C1 segment of cervical spinal cord (tissue), 14 donors: Measurements from ENCODE around the gene CRKL.
"Not testable (repeated sequence)": the region's sequence is repeated elsewhere in the genome, so short reads cannot be mapped to it uniquely, and the experiment has no call there.

Source experiments
- DNase-seq, 14 donors: peaks; one replicate each; lab custom pipeline; 2025; lab: John Stamatoyannopoulos, UW

Gene CRKL

DNA sequence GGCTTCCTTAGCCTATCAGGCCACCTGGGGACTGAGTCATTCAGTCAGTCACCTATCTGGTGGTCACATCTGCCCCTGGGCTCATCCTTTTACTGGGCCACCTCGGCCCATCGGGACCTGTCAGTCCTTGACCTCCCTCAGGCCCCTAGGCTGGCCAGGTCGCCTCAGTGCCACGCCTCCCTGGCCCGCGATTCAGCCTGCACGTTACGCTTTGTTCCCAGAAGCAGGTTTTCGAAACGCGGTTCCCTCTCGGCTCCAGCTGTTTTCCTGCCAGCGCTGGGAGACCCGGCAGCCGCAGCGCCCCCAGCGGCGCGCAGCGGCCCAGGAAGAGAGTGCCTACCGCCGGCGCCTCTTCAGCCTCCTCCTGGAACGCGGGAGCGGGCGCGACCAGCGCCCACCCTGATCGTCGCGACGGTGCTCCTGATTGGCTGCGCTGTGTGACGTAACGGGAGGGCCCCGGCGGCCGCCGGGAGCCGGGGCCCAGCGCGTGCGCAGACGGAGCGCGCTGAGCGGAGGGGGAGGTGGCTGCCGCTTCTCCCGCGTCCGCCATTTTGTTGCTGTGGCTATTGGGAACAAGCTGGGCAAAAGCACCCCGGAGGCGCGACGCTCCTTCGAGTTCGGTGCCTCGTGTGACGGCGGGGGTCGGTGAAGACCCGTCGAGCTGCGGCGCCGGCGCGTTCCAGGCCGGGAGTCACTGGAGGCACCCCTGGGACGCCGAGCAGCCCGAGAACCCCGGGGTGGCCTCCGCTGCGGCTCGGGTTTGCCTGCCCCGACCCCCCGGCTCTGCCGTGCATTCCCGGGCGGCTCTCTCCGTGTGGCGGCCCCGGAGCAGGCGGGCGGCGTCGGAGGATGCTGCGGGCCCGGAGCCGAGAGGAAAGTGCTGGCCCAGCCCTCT, at the start of gene CRKL:
Gene CRKL, plus strand, starts transcription at position 492 of the 895 bp plus-strand sequence. CDS start 528 bp downstream, outside the sequence.
- DNase-seq = peak; percentile 44 to 96 (median 93)

DNA sequence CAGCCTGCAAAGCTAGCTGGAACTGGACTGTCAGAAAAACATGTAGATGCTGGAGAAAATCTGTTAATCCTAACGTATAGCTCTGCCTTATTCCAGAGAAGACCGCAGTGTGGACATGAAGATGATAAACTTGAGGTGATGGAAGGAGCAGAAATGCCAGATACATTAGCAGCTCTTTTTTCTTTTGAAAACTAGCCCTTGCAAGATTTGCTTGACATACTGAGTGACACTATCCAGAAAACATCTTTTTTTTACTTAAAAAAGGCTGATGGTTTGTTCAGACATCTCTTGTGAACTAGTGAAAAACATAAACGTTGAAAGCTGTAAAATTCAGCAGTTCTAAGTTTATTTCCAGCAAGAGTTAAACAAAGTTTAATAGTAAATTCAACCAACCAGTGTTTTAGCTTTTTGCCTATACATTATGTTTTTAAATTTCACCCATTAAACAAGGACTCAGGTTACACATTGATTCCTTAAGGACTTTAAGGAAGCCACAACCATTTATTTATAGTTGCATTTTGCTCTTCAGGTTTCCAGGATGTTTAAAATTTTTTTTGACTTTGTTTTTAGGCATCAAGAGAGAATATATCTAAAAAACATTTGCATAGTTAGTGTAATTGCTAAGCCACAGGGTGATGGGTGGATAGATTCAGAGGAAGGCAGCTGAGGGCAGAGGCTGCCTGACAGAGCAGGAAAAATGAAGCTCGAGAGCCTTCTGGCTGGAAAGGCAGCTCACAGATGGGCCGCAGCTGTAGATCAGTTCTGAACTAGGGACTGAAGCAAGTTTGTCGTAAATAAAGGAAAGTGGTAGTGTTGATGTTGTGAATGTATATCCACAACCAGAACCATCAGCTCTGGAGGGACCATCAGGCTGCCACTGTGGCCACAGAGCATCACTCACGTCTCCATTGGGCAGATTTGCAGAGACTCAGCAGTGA, 48.9 kb upstream of the CRKL start:
- no peak for DNase-seq

- DNase-seq = no peak
These were observed 48.0 kb upstream of the CRKL start for GRCh38 chr22:20869234-20869633.

- no peak for DNase-seq
These were observed 44.0 kb upstream of the CRKL start for GRCh38 chr22:20873214-20873613.

DNA sequence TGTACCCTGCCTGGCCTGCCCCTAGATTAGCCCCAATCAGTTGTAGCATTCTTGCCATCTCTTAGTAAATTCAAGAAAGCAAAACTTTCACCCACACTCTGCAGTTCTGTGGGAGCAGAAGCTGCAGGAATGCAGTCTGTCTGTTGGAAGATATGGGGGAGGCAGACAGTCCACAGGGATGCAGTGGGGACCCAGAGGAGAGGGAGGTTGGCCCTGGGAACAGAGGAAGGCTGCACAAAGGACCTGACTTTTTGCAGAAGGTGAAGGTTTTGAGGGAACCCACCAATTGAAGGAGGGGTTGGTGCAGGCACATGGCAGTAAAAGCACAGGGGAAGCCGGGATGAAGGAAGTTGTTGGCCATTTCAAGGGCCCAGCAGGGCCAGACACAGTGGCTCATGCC, 41.9 kb upstream of the CRKL start:
- no peak for DNase-seq

DNA sequence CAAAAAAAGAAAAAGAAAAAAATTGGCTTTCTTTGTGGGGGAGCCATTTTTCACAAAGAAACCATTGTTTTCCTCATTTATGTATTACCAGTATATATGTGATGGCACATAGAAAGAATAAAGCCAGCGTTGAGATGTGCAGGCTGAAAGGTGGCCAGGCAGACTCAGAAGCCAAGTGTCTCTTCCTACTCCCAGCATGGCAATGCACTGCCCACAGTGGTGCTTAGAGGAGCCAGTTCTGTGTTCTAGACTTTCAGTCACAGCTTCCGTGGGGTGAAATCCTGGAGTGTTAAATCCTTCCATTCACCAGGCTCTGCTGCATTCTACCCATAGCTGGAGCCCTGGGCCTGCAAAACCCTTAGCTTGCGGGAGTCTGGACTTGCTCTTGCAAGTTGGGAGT, 39.5 kb upstream of the CRKL start:
- no peak for DNase-seq

- no peak for DNase-seq
These were observed 36.0 kb upstream of the CRKL start for GRCh38 chr22:20881231-20881630.

GRCh38 chr22:20881869-20882815, 35.1 kb upstream of the CRKL start:
- DNase-seq = no peak

- no peak for DNase-seq
These were observed 34.4 kb upstream of the CRKL start for GRCh38 chr22:20882855-20883254.

- no peak for DNase-seq
These were observed 32.8 kb upstream of the CRKL start for GRCh38 chr22:20884454-20884853.

- no peak for DNase-seq
These were observed 32.1 kb upstream of the CRKL start for GRCh38 chr22:20885017-20885556.

- peak in 13 of 14 donors; percentile 9 to 64 (median 41) for DNase-seq
These were observed 31.5 kb upstream of the CRKL start for GRCh38 chr22:20885557-20886323.

GRCh38 chr22:20887375-20887774, 29.8 kb upstream of the CRKL start:
- no peak for DNase-seq

DNA sequence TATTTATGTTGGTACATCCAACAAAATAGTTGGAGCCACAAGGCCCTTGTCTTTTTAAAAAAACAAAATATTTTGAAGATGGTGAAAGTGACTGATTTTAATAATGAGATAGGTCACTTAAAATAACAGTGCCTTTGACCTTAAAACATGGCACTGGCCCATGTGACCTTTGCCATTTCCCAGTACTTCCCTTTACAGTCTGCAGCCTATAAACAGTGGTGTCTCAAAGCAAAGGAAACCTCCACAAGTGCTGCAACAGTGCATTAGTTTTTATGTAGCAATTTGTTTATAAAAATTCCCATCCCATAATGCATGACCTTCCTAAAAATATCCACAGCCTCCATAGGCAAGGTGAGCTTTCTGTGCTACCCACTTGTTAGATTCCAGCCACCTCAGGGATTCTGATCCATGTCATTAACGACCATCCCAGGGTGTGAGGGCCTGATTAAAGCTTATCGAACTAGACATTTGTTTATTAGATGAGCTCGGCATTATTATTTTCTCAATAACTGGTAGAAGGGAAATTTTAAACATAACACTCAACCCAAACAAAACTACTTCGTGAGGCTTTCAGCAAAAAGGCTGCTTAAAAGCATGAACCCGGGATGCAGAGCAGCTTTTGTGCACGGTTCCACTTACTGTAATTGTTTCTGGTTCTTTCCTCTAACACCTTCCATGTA, 28.0 kb upstream of the CRKL start:
- no peak for DNase-seq

DNA sequence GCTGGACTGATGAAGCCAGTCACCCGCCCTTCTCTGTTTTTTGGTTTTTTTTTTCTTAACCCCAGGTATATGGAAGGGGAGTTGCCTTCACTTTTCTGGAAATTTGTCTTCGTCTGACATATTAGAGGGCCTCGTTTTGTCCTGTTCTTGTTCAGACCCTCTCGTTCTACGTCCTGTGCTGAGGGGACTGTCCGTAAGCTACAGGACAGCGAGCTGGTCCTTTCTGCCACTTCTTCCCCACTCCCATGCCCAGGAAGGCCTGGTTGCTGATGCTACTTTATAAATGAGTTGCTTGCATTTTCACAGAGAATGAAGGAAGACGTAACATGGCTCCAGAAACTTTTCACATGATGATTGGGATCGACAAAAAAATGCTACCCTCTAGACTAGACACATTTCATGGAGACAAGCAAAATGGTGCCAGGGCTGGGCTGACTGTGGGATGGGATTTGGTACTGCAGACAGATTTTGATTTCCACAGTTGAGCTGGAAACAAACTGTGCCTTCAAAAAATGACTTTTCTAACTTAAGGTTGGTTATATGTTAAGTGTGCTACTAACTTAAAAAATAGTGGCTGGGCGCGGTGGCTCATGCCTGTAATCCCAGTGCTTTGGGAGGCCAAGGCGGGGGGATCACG, 27.2 kb upstream of the CRKL start:
- no peak for DNase-seq

DNA sequence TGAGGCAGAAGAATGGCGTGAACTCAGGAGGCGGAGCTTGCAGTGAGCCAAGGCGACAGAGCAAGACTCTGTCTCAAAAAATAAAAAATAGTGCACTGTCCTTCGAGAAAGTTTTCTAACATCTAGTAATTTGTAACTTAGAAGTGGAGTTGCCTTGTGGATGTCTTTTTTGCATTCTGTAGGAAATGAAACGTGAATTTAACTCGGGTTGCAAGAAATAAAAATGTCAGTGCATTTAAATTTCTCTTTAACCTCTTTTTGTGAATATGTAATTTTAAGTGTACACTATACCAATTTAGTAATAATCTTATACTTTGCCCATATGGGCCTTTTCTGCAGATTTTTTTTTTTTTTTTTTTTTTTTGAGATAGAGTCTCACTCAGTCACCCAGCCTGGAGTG, 26.2 kb upstream of the CRKL start:
- no peak for DNase-seq

- not testable (repeated sequence) for DNase-seq
These were observed 19.5 kb upstream of the CRKL start for GRCh38 chr22:20897737-20898136.

DNA sequence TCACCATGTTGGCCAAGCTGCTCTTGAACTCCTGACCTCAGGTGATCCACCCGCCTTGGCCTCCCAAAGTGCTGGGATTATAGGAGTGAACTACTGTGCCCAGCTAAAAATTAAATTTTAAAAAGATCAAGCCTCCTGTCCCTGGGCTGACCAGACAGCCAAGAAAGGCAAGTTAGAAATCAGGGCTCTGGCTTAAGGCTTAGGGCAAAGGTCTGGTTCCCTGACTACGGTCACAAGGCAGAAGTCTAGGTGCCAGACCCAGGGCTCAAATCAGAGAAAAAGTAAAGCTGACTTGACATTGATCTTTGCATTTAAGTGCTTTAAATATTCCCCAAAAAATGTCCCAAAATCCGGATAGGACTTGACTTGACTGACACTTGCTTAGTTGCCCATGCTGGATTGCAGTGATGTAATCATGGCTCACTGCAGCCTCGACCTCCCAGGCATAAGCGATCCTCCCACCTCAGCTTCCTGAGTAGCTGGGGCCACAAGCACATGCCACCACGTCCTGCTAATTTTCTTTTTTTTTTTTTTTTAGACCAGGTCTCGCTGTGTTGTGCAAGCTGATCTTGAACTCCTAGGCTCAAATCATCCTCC, 17.3 kb upstream of the CRKL start:
- DNase-seq = no peak
